Sigmoid colon (tissue), 7 donors: Measurements from ENCODE around the gene MEGF6. TPM values are rescaled to one million over a fixed set of nuclear protein-coding genes. Genes with fewer than 3 reads are reported as not detected.

ENCODE experiments used
- DNase-seq: peaks from one replicate; pipeline ENCODE4 v3.0.0-alpha.2; 2019
- H3K27ac ChIP-seq, 4 donors: fragments of 200-600 bp; sonication (generic); one replicate each; pipeline ENCODE4 v1.5.1; 2016 to 2019; ENCODE audit warnings: mild to moderate bottlenecking in 1 of 4
- H3K27me3 ChIP-seq, 3 donors: fragments of 200-600 bp; sonication (generic); one replicate each; pipeline ENCODE4 v1.5.1; 2019; ENCODE audit warnings: mild to moderate bottlenecking in 1 of 3
- H3K36me3 ChIP-seq, 4 donors: fragments of 200-600 bp; sonication (generic); one replicate each; pipeline ENCODE4 v1.5.1; 2016 to 2019
- H3K4me1 ChIP-seq, 4 donors: fragments of 200-600 bp; sonication (generic); one replicate each; pipeline ENCODE4 v1.5.1; 2017 to 2019
- H3K4me3 ChIP-seq, 4 donors: fragments of 200-600 bp; sonication (generic); one replicate each; pipeline ENCODE4 v1.5.1; 2017 to 2019; ENCODE audit warnings: mild to moderate bottlenecking in 2 of 4, moderate library complexity in 1 of 4
- H3K9me3 ChIP-seq, 4 donors: fragments of 200-600 bp in 3 of 4; sonication (generic) in 3 of 4; one replicate each; pipeline versions ENCODE4 v1.5.1 to v1.6.1; 2013 to 2019
- EP300 ChIP-seq, 4 donors: sonication (generic); formaldehyde crosslinking; IDR thresholded peaks; one replicate each; pipeline ENCODE4 v1.6.1; 2017; ENCODE audit warnings: antibody characterized with exemption in 4 of 4
- POLR2A ChIP-seq, 2 donors: fragments of 450-650 bp; IDR thresholded peaks; one replicate each; pipeline ENCODE4 v1.6.1; 2016; ENCODE audit warnings: antibody characterized with exemption in 2 of 2, mild to moderate bottlenecking in 2 of 2, moderate library complexity in 2 of 2
- POLR2AphosphoS5 ChIP-seq, 4 donors: sonication (generic); formaldehyde crosslinking; IDR thresholded peaks; one replicate each; pipeline ENCODE4 v1.6.1; 2017; ENCODE audit warnings: antibody characterized with exemption in 4 of 4
- WGBS, 2 donors: extraction: QIAGEN DNeasy Blood & Tissue Kit; methylation state at CpG; one replicate each; pipeline ENCODE4 v1.1.7; 2013; 5-methylcytosine and 5-hydroxymethylcytosine counted together
- intact Hi-C: fragments of 100-400 bp; cut with DNase I; formaldehyde crosslinking; loops from one replicate; pipeline ENCODE4 v1.15.1; 2023
- polyA plus RNA-seq, 3 donors: library from polyadenylated mRNA; stranded (reverse); fragments of 200-250 nt; gene quantifications; one replicate each; pipeline ENCODE4 v1.2.3, GENCODE V29; 2013
- total RNA-seq, 4 donors: library from RNA; depleted of rRNA; stranded (reverse); fragments of >200 nt; gene quantifications; one replicate each; pipeline ENCODE4 v1.1.0, GENCODE V29; 2016
- TF ChIP-seq, protein P1 (sequence below), 4 experiments: fragments of 450-650 bp in 3 of 4; fragments of 200-600 bp in 1 of 4; IDR thresholded peaks; one replicate each; pipeline ENCODE4 v1.5.1; 2016 to 2019; ENCODE audit warnings: antibody characterized with exemption in 4 of 4, mild to moderate bottlenecking in 3 of 4, moderate library complexity in 2 of 4
- donor health status: healthy with polysubstance abuse.
- donor health status: Bipolar disorder and iron deficiency.
- donor health status: healthy.

MEGF6 gene
- total and polyA plus RNA-seq, 7 donors, result 2.4 to 31.9 (median 7.8) TPM; not detected in 1

DNA sequence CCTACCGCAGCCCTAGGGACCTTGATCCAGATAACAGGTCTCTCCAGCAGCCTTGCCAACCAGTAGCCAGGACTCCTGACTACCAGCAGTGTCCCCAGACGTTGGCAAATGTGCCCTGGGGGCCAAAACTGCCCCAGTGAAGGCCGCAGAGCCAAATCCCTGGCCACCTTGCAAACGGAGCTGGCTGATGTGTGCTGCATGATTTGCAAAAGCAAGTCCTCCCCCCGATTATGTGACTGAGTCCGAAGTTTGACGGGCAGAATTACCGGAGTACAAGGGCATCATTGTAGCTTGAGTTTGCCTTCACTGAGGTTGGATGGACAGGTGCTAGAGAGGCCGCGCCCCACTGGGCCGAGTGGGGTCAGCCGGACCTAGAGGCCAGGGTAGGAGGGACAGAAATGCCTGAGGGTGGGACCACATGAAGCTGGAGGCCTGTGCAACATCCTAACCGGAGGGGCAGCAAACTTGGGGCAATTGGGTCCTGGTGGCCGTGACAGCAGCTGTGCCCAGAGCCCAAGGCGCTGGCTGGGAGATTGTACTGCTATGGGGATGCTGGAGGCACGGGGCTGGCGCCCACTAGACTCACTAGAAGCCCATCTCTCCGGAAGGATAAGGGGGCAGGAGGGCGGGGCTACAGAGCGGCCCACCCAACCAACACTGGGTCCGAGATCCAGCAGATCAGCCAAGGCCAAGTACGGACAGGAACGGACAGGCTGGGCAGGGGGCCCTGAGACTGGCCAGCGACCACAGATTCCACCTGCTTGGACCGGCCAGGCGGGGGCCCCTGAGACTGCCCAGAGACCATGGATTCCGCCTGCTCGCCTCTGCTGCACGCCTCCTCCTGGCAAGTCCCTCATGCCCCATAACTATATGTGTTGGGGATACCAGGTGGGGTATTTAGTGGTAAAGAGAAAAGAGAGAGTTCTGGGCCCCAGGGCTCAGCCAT is 154.1 kb downstream of the MEGF6 start:
- H3K36me3 ChIP-seq, result no peaks in the 10 kb centered on the region
- H3K9me3 ChIP-seq, result no peaks in the 10 kb centered on the region
- H3K27ac ChIP-seq, result no peak overlapping the region
- no peak overlapping the region for H3K4me3 ChIP-seq
- peaks cover 26 to 50% (median 39%) of the 10 kb centered on the region in 3 donors for H3K27me3 ChIP-seq
- intact Hi-C loops, result no loop called here
- peaks cover 0 to 21% (median 16%) of the 10 kb centered on the region in 4 donors for H3K4me1 ChIP-seq
- DNase-seq, result no peak
- TF ChIP-seq EP300 (IDR thresholded peaks at IDR 0.05), result no peak
- TF ChIP-seq, protein P1, sequence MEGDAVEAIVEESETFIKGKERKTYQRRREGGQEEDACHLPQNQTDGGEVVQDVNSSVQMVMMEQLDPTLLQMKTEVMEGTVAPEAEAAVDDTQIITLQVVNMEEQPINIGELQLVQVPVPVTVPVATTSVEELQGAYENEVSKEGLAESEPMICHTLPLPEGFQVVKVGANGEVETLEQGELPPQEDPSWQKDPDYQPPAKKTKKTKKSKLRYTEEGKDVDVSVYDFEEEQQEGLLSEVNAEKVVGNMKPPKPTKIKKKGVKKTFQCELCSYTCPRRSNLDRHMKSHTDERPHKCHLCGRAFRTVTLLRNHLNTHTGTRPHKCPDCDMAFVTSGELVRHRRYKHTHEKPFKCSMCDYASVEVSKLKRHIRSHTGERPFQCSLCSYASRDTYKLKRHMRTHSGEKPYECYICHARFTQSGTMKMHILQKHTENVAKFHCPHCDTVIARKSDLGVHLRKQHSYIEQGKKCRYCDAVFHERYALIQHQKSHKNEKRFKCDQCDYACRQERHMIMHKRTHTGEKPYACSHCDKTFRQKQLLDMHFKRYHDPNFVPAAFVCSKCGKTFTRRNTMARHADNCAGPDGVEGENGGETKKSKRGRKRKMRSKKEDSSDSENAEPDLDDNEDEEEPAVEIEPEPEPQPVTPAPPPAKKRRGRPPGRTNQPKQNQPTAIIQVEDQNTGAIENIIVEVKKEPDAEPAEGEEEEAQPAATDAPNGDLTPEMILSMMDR (IDR thresholded peaks at IDR 0.05), result no peak
- TF ChIP-seq POLR2A (IDR thresholded peaks at IDR 0.05), result no peak
- no peak for TF ChIP-seq POLR2AphosphoS5 (IDR thresholded peaks at IDR 0.05)
- 56 to 80% methylated on average over 29 of the region's 29 CpGs for WGBS, 2 donors

DNA sequence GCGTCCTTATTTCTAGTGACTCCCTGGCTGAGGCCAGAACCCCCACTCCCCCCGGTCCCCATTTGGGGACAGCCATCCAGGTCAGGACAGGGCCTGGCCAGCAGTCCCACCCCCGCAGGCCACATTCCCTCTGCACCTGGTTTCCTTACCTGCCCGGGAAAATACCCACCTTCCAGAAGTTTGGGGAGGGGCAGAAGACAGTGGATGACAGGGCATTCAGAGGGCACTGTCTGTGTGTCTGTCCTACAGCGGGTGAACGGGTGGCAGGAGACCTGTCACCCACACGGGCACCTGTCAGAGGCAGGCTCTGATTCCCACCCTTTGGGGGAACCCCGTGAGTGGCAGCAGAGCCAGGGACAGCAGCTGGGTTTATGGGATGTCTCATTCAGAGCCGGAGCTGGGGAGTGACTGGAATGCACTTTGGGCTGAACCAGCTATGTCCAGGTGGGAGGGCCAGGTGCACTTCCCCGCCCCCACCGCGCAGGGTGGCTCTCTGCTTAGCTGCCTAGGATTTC is 154.8 kb downstream of the MEGF6 start:
- peaks cover 26 to 57% (median 46%) of the 10 kb centered on the region in 3 donors for H3K27me3 ChIP-seq

DNA sequence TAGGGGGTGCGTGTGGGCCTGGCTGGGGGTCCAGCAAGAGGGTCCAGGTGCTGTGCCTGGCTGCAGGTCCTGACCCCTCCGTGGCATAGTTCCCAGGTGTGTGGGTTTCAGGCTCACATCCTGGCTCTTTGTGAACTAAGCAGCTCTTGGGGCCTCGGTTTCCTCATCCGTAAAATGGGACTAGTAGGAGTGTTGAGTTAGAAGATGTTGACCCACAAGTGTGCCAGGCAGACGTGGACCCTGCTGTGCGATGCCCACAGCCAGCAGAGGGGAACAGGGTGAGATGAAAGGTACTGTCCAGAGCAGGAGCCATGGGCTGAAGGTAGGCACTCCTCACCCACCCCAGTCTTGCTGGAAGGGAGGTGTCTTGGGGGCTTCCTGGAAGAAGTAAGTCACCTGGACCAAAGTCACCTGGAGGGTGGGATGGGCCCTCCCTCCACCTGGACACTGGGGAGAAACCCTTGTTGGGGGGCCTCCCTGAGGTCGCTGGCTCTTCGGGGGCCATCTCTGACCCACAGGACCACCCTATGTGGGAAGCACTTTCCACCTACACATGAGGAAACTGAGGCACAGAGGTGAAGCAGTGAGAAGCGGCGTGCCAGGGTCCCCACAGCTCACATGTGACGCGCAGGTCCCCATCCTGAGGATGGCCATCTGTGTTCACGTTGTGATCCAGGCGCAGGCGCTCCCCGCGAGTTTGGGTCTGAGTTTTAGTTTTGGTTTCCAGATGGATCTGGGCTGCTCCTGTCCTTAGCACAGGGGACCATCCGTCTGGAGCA is 155.4 kb downstream of the MEGF6 start:
- no peak overlapping the region for H3K4me3 ChIP-seq
- H3K4me1 ChIP-seq, result peaks cover 0 to 21% (median 16%) of the 10 kb centered on the region in 4 donors
- no peak overlapping the region for H3K27ac ChIP-seq
- intact Hi-C loops, result no loop called here
- H3K27me3 ChIP-seq, result peaks cover 26 to 63% (median 46%) of the 10 kb centered on the region in 3 donors
- no peak for DNase-seq
- TF ChIP-seq, protein P1 (IDR thresholded peaks at IDR 0.05), result no peak
- TF ChIP-seq POLR2AphosphoS5 (IDR thresholded peaks at IDR 0.05), result no peak
- TF ChIP-seq POLR2A (IDR thresholded peaks at IDR 0.05), result no peak
- no peak for TF ChIP-seq EP300 (IDR thresholded peaks at IDR 0.05)
- no peaks in the 10 kb centered on the region for H3K36me3 ChIP-seq
- WGBS, 2 donors, result 72 to 88% methylated on average over 18 of the region's 18 CpGs
- no peaks in the 10 kb centered on the region for H3K9me3 ChIP-seq

More for the DNA sequence above, 154.8 kb downstream of the MEGF6 start:
- 27 to 76% methylated on average over 12 of the region's 12 CpGs for WGBS, 2 donors
- no peaks in the 10 kb centered on the region for H3K9me3 ChIP-seq
- no peak overlapping the region for H3K4me3 ChIP-seq
- intact Hi-C loops, result no loop called here
- peaks cover 0 to 21% (median 16%) of the 10 kb centered on the region in 4 donors for H3K4me1 ChIP-seq
- DNase-seq, result no peak
- no peak overlapping the region for H3K27ac ChIP-seq
- TF ChIP-seq, protein P1 (IDR thresholded peaks at IDR 0.05), result no peak
- TF ChIP-seq POLR2A (IDR thresholded peaks at IDR 0.05) (no peak), POLR2AphosphoS5 (IDR thresholded peaks at IDR 0.05) (no peak), EP300 (IDR thresholded peaks at IDR 0.05) (no peak)
- no peaks in the 10 kb centered on the region for H3K36me3 ChIP-seq

DNA sequence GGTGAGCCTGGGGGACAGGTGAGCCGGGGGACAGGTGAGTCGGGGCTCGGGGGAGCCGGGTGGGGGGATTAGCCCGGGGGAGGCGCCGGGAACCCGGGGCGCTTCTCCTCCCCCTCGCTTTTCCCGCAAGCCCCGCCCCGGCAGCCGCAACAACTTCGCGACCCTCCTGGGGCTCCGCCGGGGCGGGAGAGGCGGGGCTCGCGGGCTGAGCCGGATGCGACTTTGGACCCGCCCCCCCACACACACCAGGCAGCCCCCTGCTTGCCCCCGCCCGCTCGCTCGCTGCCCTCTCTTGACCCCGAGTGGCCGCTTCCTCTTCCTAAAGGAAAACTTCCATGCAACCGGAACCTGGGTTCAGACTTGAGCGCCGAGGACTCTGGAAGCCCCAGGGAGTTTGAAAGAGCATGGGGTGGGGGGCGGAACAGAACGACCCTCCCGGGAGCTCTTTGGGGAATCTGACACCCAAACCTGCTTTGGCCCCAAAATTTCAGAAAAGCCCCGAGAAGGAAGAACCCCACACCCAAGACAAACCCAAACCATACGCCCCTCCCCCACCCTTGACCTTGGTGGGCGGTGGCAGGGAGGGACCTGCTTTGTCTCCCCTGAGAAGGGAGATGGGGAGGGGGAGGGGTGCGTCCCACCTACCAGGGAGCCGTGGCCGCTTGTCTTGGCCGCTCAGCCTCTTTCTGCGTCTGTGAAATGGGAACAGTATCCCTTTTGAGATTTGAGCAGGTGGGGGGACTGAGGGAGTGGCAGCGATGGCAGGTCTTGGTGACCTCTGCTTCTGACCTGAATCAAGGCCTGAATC is 156.3 kb downstream of the MEGF6 start:
- Histone ChIP-seq H3K27ac (peak overlapping the region in 3 of 4 donors; percentile 4 to 50 (median 19)), H3K9me3 (no peaks in the 10 kb centered on the region), H3K27me3 (peaks cover 26 to 71% (median 46%) of the 10 kb centered on the region in 3 donors), H3K4me1 (peaks cover 0 to 21% (median 16%) of the 10 kb centered on the region in 4 donors), H3K4me3 (peak overlapping the region; percentile 9 to 48 (median 44)), H3K36me3 (no peaks in the 10 kb centered on the region)
- no peak for DNase-seq
- 5 to 12% methylated on average over 46 of the region's 46 CpGs for WGBS, 2 donors
- TF ChIP-seq POLR2A (IDR thresholded peaks at IDR 0.05) (no peak), EP300 (IDR thresholded peaks at IDR 0.05) (no peak), POLR2AphosphoS5 (IDR thresholded peaks at IDR 0.05) (no peak)
- TF ChIP-seq, protein P1 (IDR thresholded peaks at IDR 0.05), result no peak
- intact Hi-C loops, result no loop called here
